ENCODE results near the gene CPA2.

GRCh38 chr7:130292682-130293257 is 26.1 kb downstream of the CPA2 start, which contains the start of gene CPA4:
- TF ChIP-seq, protein P1, sequence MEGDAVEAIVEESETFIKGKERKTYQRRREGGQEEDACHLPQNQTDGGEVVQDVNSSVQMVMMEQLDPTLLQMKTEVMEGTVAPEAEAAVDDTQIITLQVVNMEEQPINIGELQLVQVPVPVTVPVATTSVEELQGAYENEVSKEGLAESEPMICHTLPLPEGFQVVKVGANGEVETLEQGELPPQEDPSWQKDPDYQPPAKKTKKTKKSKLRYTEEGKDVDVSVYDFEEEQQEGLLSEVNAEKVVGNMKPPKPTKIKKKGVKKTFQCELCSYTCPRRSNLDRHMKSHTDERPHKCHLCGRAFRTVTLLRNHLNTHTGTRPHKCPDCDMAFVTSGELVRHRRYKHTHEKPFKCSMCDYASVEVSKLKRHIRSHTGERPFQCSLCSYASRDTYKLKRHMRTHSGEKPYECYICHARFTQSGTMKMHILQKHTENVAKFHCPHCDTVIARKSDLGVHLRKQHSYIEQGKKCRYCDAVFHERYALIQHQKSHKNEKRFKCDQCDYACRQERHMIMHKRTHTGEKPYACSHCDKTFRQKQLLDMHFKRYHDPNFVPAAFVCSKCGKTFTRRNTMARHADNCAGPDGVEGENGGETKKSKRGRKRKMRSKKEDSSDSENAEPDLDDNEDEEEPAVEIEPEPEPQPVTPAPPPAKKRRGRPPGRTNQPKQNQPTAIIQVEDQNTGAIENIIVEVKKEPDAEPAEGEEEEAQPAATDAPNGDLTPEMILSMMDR (optimal IDR thresholded peaks at IDR 0.05 in 1 of 3, IDR thresholded peaks at IDR 0.05 in 1 of 3, conservative IDR thresholded peaks at IDR 0.05 in 1 of 3; ENCODE audit: extremely low read depth in 1 of 3, insufficient read depth in 2 of 3, low read length in 3 of 3), result no peak
- no peak for TF ChIP-seq EZH2 (IDR thresholded peaks at IDR 0.05; ENCODE audit: low read length)

Measured in keratinocyte (primary cell).